Lower leg skin (tissue), 4 donors: Measurements from ENCODE around the gene SHANK1. TPM values are rescaled to one million over a fixed set of nuclear protein-coding genes. Genes with fewer than 3 reads are reported as not detected.

Experiments
- DNase-seq, 2 donors: peaks; one replicate each; pipeline ENCODE4 v3.0.0-alpha.2; 2019; ENCODE audit warnings: low spot score in 2 of 2
- H3K4me3 ChIP-seq: fragments of 200-600 bp; sonication (generic); 2 replicates; pipeline ENCODE4 v1.5.1; 2017; ENCODE audit warnings: mild to moderate bottlenecking, low read depth; ENCODE audit not compliant: poor library complexity, severe bottlenecking
- CTCF ChIP-seq, 3 donors: fragments of 450-650 bp; IDR thresholded peaks; one replicate each; pipeline ENCODE4 v1.5.1; 2016; ENCODE audit warnings: antibody characterized with exemption in 3 of 3, mild to moderate bottlenecking in 3 of 3, moderate library complexity in 2 of 3
- POLR2A ChIP-seq, 2 donors: fragments of 450-650 bp; IDR thresholded peaks; one replicate each; pipeline ENCODE4 v1.6.1; 2016 to 2017; ENCODE audit warnings: antibody characterized with exemption in 2 of 2, mild to moderate bottlenecking in 1 of 2, moderate library complexity in 1 of 2
- WGBS, 2 donors: methylation state at CpG; one replicate each; pipeline ENCODE4 v1.1.5; 2018; 5-methylcytosine and 5-hydroxymethylcytosine counted together
- intact Hi-C: fragments of 100-400 bp; cut with DNase I; formaldehyde crosslinking; loops from one replicate; pipeline ENCODE4 v1.15.0; 2023; ENCODE audit warnings: low total_unique reads
- total RNA-seq, 4 donors: library from RNA; depleted of rRNA; stranded (reverse); fragments of >200 nt; gene quantifications; one replicate each; pipeline ENCODE4 v1.1.0, GENCODE V29; 2016

Gene SHANK1
- total RNA-seq, 4 donors from 2014 or later, result 0.30 to 1.6 (median 0.67) TPM

DNA sequence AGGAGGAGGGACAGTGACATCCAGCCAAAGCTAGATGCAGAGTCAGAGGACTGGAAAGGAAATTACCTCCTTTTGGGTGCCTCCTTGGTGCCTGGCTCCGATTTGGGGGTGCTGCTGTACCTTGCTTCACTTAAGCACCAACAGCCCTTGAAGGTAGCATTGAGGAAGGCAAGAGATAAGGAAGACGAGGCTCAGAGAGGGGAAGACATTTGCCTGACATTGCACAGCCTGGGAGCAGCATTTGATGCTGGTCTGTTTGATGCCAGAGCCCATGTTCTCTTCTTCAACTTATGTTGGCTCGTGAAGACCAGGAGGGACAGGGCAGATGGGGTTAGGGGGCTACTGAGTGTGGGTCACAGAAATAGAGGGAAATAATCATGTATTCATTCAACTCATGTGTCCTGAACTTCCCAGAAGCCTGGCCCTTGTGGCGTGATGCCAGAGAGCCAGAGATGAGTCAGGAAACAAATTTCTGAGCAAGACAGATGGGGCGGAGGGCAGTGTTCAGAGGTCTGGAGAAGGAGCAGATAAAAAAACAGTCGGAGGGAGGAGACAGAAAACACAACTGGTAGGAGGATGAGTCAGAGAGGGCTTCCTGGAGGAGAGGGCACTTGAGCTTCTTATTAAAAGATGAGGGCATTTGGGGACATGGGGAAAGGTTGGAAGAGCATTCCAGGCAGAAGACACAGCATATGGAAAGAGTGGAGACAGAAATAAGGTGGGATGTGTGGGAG is 73.4 kb downstream of the SHANK1 start:
- intact Hi-C loops, result no loop called here

GRCh38 chr19:50645107-50645506 is 74.5 kb downstream of the SHANK1 start:
- intact Hi-C loops, result no loop called here
- TF ChIP-seq CTCF (IDR thresholded peaks at IDR 0.05), result no peak
- TF ChIP-seq POLR2A (IDR thresholded peaks at IDR 0.05), result no peak
- 74 to 82% methylated on average over 6 of the region's 6 CpGs for WGBS, 2 donors
- H3K4me3 ChIP-seq, result no peak overlapping the region
- no peak for DNase-seq

More for the DNA sequence above, 73.4 kb downstream of the SHANK1 start:
- no peak for DNase-seq
- no peak for TF ChIP-seq POLR2A (IDR thresholded peaks at IDR 0.05)
- TF ChIP-seq CTCF (IDR thresholded peaks at IDR 0.05), result no peak
- H3K4me3 ChIP-seq, result no peak overlapping the region
- WGBS, 2 donors, result 38 to 47% methylated on average over 6 of the region's 6 CpGs

GRCh38 chr19:50644315-50644915 is 75.2 kb downstream of the SHANK1 start:
- no peak for TF ChIP-seq POLR2A (IDR thresholded peaks at IDR 0.05)
- no peak for TF ChIP-seq CTCF (IDR thresholded peaks at IDR 0.05)
- no peak for DNase-seq
- intact Hi-C loops, result no loop called here
- 50 to 62% methylated on average over 1 of the region's 1 CpG for WGBS, 2 donors
- H3K4me3 ChIP-seq, result no peak overlapping the region

- no peak overlapping the region for H3K4me3 ChIP-seq
- intact Hi-C loops, result no loop called here
- DNase-seq, result no peak
- WGBS, 2 donors, result 65 to 72% methylated on average over 2 of the region's 2 CpGs
- TF ChIP-seq CTCF (IDR thresholded peaks at IDR 0.05) (no peak), POLR2A (IDR thresholded peaks at IDR 0.05) (no peak)
Measured at GRCh38 chr19:50640368-50640767, 79.2 kb downstream of the SHANK1 start.

- TF ChIP-seq POLR2A (IDR thresholded peaks at IDR 0.05) (no peak), CTCF (IDR thresholded peaks at IDR 0.05) (no peak)
- intact Hi-C loops, result no loop called here
- 5 to 7% methylated on average over 36 to 69 of the region's 76 CpGs for WGBS, 2 donors
- H3K4me3 ChIP-seq, result no peak within 1 kb of the TSS
- no peak for DNase-seq
Measured at GRCh38 chr19:50639121-50640112, 80.2 kb downstream of the SHANK1 start, which contains the start of gene SYT3. Gene SYT3, minus strand, starts transcription at chr19:50639881. Its CDS starts 2,470 bp downstream, at chr19:50637411.
